Cardiac ventricle fibroblast (primary cell): ENCODE data around the gene GGCX. TPM values are rescaled to one million over a fixed set of nuclear protein-coding genes. Genes with fewer than 3 reads are reported as not detected.

Source experiments
- total RNA-seq: library from RNA; depleted of rRNA; stranded (reverse); fragments of >200 nt; gene quantifications from 2 replicates; pipeline ENCODE4 v1.2.3, GENCODE V29; 2015

Gene GGCX
- total RNA-seq: 49.0 and 62.2 TPM in 2 replicates

GRCh38 chr2:85561280-85562212, at the start of gene GGCX:
Gene GGCX, minus strand, starts transcription at chr2:85561493. Its CDS starts 65 bp downstream, at chr2:85561428.

GRCh38 chr2:85602476-85603234, 41.4 kb upstream of the GGCX start, which contains the start of gene TMEM150A:
Gene TMEM150A, minus strand, starts transcription at chr2:85602698. Its CDS starts 750 bp downstream, at chr2:85601948.

GRCh38 chr2:85595301-85596025, 34.2 kb upstream of the GGCX start, which contains the start of gene RNF181:
Gene RNF181, plus strand, starts transcription at chr2:85595745. Its CDS starts 19 bp downstream, at chr2:85595764.

GRCh38 chr2:85584354-85584856, 23.1 kb upstream of the GGCX start, which contains the start of gene VAMP5:
Gene VAMP5, plus strand, starts transcription at chr2:85584431. Its CDS starts 60 bp downstream, at chr2:85584491.

GRCh38 chr2:85577386-85578242, 16.3 kb upstream of the GGCX start, which contains the start of gene VAMP8:
Gene VAMP8, plus strand, starts transcription at chr2:85577586. Its CDS starts 61 bp downstream, at chr2:85577647.

GRCh38 chr2:85538507-85539360, 22.6 kb downstream of the GGCX start, which contains the start of gene MAT2A:
Gene MAT2A, plus strand, starts transcription at chr2:85539168. Its CDS starts 120 bp downstream, at chr2:85539288.

Other genes with a start within 250 kb of the GGCX start
- gene TGOLN2, start 233.5 kb downstream of the GGCX start, total RNA-seq: 79.9 and 102 TPM in 2 replicates
- 28.6 and 42.2 TPM in 2 replicates for gene RETSAT, start 207.0 kb downstream of the GGCX start, total RNA-seq
- gene ELMOD3, start 206.7 kb downstream of the GGCX start, total RNA-seq: 4.8 and 7.2 TPM in 2 replicates
- gene CAPG, start 151.1 kb downstream of the GGCX start, total RNA-seq: 42.8 and 50.4 TPM in 2 replicates
- gene SH2D6, start 142.8 kb downstream of the GGCX start, total RNA-seq: not detected in 2 replicates
- 105 and 115 TPM in 2 replicates for gene MAT2A, start 22.3 kb downstream of the GGCX start, total RNA-seq
- gene VAMP8, start 16.1 kb upstream of the GGCX start, total RNA-seq: 8.3 TPM in 1 of 2 replicates, not detected in the other
- 53.7 and 63.0 TPM in 2 replicates for gene VAMP5, start 22.9 kb upstream of the GGCX start, total RNA-seq
- 148 and 182 TPM in 2 replicates for gene RNF181, start 34.3 kb upstream of the GGCX start, total RNA-seq
- gene TMEM150A, start 41.2 kb upstream of the GGCX start, total RNA-seq: 13.6 and 19.7 TPM in 2 replicates
- gene C2orf68, start 50.6 kb upstream of the GGCX start, total RNA-seq: 7.9 and 9.6 TPM in 2 replicates
- 34.6 and 55.0 TPM in 2 replicates for gene USP39, start 54.7 kb upstream of the GGCX start, total RNA-seq
- not detected in 2 replicates for gene SFTPB, start 106.7 kb upstream of the GGCX start, total RNA-seq
- gene GNLY, start 132.9 kb upstream of the GGCX start, total RNA-seq: not detected in 2 replicates
- 31.2 and 34.5 TPM in 2 replicates for gene ATOH8, start 192.5 kb upstream of the GGCX start, total RNA-seq